22Rv1 (cell line): Measurements from ENCODE around the gene HRC.

Experiments used
- H3K27ac ChIP-seq: fragments of 450-650 bp; 2 replicates; pipeline ENCODE4 v1.5.1; 2017
- ZFX ChIP-seq: fragments of 450-650 bp; IDR thresholded peaks from 2 replicates; pipeline ENCODE4 v1.6.1; 2017; ENCODE audit warnings: antibody characterized with exemption, borderline replicate concordance
- TF ChIP-seq, protein P1 (sequence below): fragments of 450-650 bp; IDR thresholded peaks from 2 replicates; pipeline ENCODE4 v1.5.1; 2017; ENCODE audit warnings: mild to moderate bottlenecking

Gene HRC

DNA sequence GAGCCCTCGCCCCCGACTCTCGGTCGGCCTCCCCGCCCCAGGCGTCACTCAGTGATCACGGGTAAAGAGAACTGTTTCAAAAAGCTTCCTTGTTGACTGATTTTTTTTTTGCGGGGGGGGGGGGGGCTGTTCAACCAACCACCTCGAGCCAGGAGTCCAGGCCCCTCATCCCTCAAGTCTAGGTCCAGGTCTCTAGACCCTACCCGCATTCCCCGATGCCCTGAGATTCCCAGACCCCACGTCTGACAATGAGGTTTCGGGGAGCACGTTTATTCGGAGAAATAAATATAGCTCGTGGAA lies 4.3 kb downstream of the HRC start:
- peak overlapping the region; percentile 100 for H3K27ac ChIP-seq
- no peak for TF ChIP-seq ZFX
- TF ChIP-seq, protein P1, sequence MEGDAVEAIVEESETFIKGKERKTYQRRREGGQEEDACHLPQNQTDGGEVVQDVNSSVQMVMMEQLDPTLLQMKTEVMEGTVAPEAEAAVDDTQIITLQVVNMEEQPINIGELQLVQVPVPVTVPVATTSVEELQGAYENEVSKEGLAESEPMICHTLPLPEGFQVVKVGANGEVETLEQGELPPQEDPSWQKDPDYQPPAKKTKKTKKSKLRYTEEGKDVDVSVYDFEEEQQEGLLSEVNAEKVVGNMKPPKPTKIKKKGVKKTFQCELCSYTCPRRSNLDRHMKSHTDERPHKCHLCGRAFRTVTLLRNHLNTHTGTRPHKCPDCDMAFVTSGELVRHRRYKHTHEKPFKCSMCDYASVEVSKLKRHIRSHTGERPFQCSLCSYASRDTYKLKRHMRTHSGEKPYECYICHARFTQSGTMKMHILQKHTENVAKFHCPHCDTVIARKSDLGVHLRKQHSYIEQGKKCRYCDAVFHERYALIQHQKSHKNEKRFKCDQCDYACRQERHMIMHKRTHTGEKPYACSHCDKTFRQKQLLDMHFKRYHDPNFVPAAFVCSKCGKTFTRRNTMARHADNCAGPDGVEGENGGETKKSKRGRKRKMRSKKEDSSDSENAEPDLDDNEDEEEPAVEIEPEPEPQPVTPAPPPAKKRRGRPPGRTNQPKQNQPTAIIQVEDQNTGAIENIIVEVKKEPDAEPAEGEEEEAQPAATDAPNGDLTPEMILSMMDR = no peak

DNA sequence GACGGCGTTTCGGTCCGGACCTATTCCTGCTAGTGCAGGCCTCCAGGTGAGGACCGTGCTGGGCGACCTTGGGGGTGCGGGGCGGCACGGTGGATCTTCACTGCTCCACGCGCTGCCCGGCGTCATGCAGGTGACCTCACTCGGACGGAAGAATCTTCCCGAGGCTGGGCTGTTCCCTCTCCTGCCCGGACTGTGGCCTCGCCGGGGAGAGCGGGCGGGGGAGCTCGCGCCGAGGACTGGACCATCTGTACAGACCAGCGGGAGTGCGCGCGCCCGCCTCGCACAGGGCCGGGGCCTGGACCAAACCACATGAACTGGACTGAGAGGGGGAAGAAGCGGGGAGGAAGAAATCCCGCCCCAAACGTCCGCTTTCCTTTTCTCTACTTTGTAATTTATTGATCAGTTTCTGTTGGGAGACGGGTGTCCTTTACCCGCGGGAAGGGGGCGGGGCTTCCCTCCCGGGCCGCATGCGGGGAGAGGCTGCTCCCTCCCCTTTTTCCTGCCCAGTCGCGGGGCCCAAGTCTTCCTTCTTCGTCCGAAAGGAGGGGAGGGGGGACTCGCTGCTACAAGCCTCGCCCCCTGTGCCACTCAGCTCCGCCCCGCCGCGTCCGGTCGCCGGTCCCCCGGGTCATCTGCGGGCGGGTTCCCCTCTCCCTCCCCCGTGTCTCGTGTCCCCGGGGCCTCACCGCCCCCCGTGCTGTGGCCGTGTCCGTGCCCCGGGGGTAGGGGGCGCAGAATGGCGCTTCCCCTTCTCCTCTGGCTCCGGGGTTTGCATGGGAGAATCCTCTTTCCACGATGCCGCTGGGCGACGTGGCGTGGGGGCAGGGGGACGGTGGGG lies 4.9 kb downstream of the HRC start:
- peak overlapping the region; percentile 100 for H3K27ac ChIP-seq
- TF ChIP-seq ZFX = no peak
- TF ChIP-seq, protein P1 = no peak

GRCh38 chr19:49149652-49150105 lies 5.5 kb downstream of the HRC start:
- TF ChIP-seq ZFX = no peak
- TF ChIP-seq, protein P1 = no peak
- peak overlapping the region; percentile 100 for H3K27ac ChIP-seq

- no peak for TF ChIP-seq ZFX
- TF ChIP-seq, protein P1 = no peak
- peak overlapping the region; percentile 100 for H3K27ac ChIP-seq
Measured at GRCh38 chr19:49148784-49149651, 6.2 kb downstream of the HRC start.

GRCh38 chr19:49148044-49148682 lies 7.0 kb downstream of the HRC start:
- H3K27ac ChIP-seq = peak overlapping the region; percentile 100
- TF ChIP-seq, protein P1 = no peak
- TF ChIP-seq ZFX = no peak

DNA sequence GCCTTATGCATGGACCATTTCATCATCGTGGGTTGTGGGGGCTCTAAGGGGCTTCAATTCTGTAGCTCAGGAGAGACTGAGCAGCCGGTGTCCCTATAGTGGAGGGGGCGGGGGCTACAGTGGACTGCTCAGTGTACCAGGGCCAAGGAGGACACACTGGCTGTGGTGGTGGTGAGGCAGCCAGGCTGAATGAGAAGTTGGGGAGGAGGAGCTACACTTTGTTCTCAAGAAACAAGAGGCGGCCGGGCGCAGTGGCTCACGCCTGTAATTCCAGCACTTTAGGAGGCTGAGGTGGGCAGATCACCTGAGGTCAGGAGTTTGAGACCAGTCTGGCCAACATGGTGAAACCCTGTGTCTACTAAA lies 8.8 kb downstream of the HRC start:
- peak overlapping the region; percentile 100 for H3K27ac ChIP-seq

- no peak for TF ChIP-seq ZFX
- TF ChIP-seq, protein P1 = peak; percentile 94
- peak overlapping the region; percentile 100 for H3K27ac ChIP-seq
Measured at GRCh38 chr19:49145573-49146407, 9.4 kb downstream of the HRC start.
